Muscle of back (tissue), 11 donors: ENCODE data around the gene FARSA. TPM values are rescaled to one million over a fixed set of nuclear protein-coding genes. Genes with fewer than 3 reads are reported as not detected.
"Not testable (repeated sequence)": the region's sequence is repeated elsewhere in the genome, so short reads cannot be mapped to it uniquely, and the experiment has no call there.

Experiments used
- DNase-seq, 3 donors: peaks; one replicate each; pipeline versions ENCODE4 v3.0.0 to v3.0.0-alpha.2; 2013
- polyA plus RNA-seq, 10 donors: library from polyadenylated mRNA; unstranded; fragments of 120-200 nt; gene quantifications; one replicate each; pipeline ENCODE4 v1.2.1, GENCODE V29; 2013; ENCODE audit not compliant: insufficient read length in 10 of 10

The FARSA gene
- polyA plus RNA-seq, 10 donors = 32.6 to 45.3 (median 36.1) TPM

- no peak for DNase-seq
Measured at GRCh38 chr19:12955996-12956395, 22.5 kb upstream of the FARSA start.

DNA sequence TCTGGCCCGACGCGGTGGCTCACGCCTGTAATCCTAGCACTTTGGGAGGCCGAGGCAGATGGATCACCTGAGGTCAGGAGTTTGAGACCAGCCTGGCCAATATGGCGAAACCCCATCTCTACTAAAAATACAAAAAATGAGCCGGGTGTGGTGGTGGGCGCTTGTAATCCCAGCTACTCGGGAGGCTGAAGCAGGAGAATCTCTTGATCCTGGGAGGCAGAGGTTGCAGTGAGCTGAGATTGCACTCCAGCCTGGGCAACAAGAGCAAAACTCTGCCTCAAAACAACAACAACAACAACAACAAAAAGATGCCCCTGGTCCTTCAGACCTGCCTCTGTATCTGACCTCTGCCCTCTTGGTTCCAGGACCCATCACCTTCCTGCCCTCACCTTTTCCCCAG lies 22.1 kb upstream of the FARSA start:
- DNase-seq = not testable (repeated sequence)

GRCh38 chr19:12954612-12954962 lies 21.1 kb upstream of the FARSA start:
- DNase-seq = no peak

DNA sequence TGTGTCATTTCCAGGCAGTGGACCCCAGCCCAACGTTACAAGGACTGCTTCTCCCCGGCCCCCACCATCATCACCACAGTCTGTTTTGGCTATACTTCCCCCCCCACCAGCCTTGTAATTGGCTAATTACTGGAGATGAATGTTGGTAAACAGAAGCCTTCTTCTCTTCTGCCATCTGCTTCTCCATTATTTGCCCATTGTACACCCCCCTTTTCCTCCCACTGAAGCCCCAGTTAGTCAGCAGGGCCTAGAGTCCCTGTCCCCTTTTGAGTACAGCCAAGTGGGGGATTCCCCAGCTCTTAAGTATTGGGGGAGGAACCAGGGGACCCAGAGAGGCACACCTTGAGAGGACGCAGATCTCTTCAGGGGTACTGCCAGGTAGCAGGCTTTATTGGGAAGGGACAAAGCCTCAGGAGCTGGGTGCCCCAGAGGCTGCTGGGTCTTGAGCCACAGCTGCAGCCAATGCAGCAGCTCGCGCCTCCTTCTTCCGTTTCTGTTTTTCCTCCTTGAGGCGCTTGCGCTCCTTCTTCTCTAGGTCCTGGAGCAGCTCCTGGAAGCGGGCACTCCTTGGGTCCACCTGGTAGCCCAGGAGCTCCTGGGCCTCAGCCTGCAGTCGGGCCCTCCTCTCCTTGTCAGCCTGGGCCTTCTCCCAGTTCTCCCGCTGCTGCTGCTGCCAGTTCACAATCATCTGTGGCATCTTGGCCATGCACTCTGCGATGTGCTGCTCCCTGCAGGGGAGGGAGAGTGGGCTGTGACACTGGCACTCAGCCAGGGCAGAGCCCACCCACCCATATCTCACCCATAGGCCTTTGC lies 20.5 kb upstream of the FARSA start:
- DNase-seq = no peak

DNA sequence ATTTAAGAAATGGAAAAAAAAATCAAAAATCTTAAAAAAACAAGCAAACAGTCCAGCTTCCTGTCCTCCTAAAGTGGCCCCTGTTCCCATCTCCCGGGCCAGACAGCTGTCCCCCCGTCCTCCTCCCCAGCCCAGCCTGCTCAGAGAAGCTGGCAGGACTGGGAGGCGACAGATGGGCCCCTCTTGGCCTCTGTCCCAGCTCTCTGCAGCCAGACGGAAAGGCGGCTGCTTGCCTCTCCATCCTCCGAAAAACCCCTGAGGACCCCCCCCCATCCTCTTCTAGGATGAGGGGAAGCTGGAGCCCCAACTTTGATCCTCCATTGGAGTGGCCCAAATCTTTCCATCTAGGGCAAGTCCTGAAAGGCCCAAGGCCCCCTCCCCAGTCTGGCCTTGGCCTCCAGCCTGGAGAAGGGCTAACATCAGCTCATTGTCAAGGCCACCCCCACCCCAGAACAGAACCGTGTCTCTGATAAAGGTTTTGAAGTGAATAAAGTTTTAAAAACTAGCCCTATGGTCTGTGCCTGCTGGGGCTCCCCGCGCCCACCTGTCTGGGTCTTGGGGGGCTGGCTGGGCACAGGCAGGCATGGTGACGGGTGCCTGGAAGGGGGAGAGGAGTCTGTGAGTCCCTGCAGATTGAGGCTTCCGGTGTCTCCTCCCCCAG lies 19.8 kb upstream of the FARSA start:
- peak; percentile 71 to 89 (median 79) for DNase-seq

- DNase-seq = peak in 1 of 3 donors; percentile 57
Measured at GRCh38 chr19:12952488-12953137, 19.1 kb upstream of the FARSA start.

DNA sequence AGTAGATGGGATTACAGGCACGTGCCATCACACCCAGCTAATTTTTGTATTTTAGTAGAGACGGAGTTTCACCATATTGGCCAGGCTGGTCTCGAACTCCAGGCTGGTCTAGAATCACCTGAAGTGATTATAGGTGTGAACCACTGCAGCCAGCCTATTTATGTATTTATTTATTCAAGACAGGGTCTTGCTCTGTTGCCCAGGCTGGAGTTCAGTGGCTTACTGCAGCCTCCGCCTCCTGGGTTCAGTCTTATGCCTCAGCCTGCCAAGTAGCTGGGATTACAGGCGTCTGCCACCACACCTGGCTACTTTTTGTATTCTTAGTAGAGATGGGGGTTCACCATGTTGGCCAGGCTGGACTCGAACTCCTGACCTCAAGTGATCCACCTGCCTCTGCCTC lies 18.5 kb upstream of the FARSA start:
- not testable (repeated sequence) for DNase-seq

- no peak for DNase-seq
Measured at GRCh38 chr19:12949363-12950283, 16.1 kb upstream of the FARSA start.

GRCh38 chr19:12948612-12949362 lies 15.3 kb upstream of the FARSA start:
- DNase-seq = no peak

GRCh38 chr19:12947702-12948611 lies 14.4 kb upstream of the FARSA start:
- DNase-seq = no peak

DNA sequence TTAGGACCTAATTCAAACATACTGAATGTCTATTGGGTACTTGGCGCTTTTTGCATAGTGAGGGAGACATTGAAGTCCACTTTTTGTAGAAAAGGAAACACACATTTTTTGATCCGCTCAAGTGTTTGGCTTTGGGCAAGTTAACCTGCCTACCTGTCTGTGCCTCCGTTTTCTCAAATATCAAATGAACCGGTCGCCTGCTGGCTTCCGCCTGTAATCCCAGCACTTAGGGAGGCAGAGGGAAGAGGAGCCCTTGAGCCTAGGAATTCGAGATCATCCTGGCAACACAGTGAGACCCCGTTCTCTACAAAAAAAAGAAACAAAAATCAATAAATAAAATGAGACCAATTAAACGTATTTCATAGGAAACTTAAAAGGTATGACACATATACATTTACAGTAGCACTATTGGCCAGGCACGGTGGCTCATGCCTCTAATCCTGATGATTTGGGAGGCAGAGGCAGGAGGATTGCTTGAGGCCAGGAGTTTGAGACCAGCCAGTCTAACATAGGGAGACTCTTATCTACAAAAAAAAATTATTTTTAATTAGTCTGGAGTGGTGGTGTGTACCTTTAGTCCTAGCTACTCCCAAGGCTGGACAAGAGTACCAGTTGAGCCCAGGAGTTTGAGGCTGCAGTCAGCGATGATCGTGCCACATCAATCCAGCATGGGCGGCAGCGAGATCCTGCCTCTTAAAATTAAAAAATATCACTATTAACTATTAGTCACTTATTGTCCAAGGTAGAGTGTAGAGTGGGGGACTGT lies 13.4 kb upstream of the FARSA start:
- no peak for DNase-seq

DNA sequence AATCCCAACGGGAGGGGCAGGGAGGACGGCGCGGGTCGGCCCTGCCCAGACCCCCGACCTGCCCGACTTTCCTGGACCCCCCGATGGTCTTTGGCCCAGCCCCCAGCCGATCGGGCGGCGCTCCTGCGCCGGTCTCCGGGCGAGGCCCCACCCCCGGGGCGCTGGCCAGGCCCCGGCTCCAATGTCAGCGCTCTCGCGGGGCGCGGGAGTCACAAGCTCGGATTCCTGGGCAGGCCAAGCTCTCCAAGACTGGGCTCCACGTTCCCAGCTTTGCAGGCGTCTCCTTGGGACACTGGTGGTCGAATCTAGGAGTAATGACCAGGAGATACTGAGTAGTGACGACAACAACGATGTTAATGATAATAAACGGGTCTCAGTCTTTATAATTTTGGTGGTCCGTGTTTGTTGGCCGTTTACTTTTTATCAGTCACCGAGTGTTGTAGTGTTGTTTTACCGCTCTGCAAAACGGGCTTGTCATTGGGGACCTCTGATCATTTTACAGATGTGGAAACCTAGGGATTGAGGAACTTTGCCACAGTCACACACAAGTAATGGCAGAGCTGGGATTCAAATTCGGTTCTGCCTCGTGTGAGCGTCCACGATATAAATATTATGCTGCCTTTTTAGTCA lies 12.7 kb upstream of the FARSA start:
- peak; percentile 73 to 90 (median 85) for DNase-seq

GRCh38 chr19:12945479-12946091 lies 12.1 kb upstream of the FARSA start, which contains the start of gene RAD23A:
RAD23A (plus strand) TSS chr19:12945862; CDS start chr19:12945949, 87 bp downstream.
- peak; percentile 99 to 100 (median 99) for DNase-seq

DNA sequence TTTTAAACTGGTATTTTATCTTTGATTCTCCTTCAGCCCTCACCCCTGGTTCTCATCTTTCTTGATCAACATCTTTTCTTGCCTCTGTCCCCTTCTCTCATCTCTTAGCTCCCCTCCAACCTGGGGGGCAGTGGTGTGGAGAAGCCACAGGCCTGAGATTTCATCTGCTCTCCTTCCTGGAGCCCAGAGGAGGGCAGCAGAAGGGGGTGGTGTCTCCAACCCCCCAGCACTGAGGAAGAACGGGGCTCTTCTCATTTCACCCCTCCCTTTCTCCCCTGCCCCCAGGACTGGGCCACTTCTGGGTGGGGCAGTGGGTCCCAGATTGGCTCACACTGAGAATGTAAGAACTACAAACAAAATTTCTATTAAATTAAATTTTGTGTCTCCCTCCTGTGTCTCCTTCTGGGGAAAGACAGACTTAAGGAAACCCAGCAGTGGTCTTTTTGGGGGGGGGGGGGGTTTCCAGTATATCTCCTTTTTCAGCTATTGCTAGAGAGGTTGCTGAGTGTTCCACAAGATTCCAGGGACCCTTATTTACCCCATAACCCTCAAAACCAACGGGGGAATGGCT lies 10.7 kb upstream of the FARSA start:
- DNase-seq = no peak

- DNase-seq = no peak
Measured at GRCh38 chr19:12943437-12944044, 10.0 kb upstream of the FARSA start.

DNA sequence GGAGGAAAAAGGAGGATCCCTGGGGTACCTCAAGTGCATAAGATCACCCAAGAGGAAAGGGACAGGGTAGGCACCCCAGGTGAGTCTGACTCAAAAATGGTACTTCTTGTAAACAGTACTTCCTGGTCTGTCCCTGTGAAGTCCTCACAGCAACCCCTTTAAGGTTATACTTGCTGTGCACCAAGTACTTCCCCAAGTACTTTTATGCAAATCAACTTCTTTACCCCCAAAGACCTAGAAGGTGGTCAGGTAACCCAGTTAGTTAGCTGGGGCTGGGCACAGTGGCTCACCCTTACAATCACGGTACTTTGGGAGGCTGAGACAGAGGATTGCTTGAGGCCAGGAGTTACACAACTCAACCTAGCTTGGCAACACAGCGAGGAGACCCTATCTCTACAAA lies 7.4 kb upstream of the FARSA start:
- no peak for DNase-seq

DNA sequence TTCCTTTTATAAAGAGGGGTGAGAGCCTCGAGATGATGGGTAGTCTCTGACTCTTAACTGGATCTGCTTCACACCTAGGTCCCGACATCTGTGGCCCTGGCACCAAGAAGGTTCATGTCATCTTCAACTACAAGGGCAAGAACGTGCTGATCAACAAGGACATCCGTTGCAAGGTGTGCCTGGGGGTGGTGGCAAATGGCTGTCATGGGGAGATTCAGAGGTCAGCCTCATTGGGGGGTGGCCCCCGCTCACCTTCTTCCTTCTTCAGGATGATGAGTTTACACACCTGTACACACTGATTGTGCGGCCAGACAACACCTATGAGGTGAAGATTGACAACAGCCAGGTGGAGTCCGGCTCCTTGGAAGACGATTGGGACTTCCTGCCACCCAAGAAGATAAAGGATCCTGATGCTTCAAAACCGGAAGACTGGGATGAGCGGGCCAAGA lies 6.5 kb upstream of the FARSA start:
- no peak for DNase-seq
